Activated CD8-positive, alpha-beta T cell treated with anti-CD3 and anti-CD28 coated beads for 36 hours (primary cell): Measurements from ENCODE around the gene CLK2. TPM values are rescaled to one million over a fixed set of nuclear protein-coding genes. Genes with fewer than 3 reads are reported as not detected.
"Not testable (repeated sequence)": the region's sequence is repeated elsewhere in the genome, so short reads cannot be mapped to it uniquely, and the experiment has no call there.

Experiments
- ATAC-seq: fragments of 200-7000 bp; cut with Tn5 transposase; one replicate; pipeline ENCODE4 v1.10.0; 2021; ENCODE audit warnings: mild to moderate bottlenecking, moderate library complexity
- CTCF ChIA-PET: fragments of 350-600 bp; sonication (Branson Sonifier 250); formaldehyde crosslinking; loops from one replicate; lab custom pipeline; 2021; ENCODE audit warnings: antibody characterized with exemption; lab: Charles Lee
- POLR2A ChIA-PET: fragments of 350-600 bp; sonication (Branson Sonifier 250); formaldehyde crosslinking; loops from one replicate; lab custom pipeline; 2021; ENCODE audit warnings: antibody characterized with exemption; lab: Charles Lee
- DNase-seq: peaks from one replicate; pipeline ENCODE4 v3.0.0-alpha.2; 2020
- H3K27ac Mint-ChIP-seq: one replicate; pipeline ENCODE4 v1.8.0; 2021; ENCODE audit warnings: mild to moderate bottlenecking, mixed read lengths
- H3K27me3 Mint-ChIP-seq: one replicate; pipeline ENCODE4 v1.8.0; 2021; ENCODE audit warnings: mixed read lengths
- H3K36me3 Mint-ChIP-seq: one replicate; pipeline ENCODE4 v1.8.0; 2021; ENCODE audit warnings: low read depth, mixed read lengths
- H3K4me1 Mint-ChIP-seq: one replicate; pipeline ENCODE4 v1.8.0; 2021; ENCODE audit warnings: low read depth, mixed read lengths
- H3K4me3 Mint-ChIP-seq: one replicate; pipeline ENCODE4 v1.8.0; 2021; ENCODE audit warnings: mild to moderate bottlenecking, moderate library complexity, mixed read lengths
- H3K9me3 Mint-ChIP-seq: one replicate; pipeline ENCODE4 v1.8.0; 2021; ENCODE audit warnings: mixed read lengths
- intact Hi-C: fragments of 100-400 bp; cut with micrococcal nuclease; formaldehyde crosslinking; loops from one replicate; pipeline ENCODE4 v1.10.0; 2022
- total RNA-seq, 2 experiments: library from RNA; stranded (reverse); gene quantifications; one replicate each; pipeline ENCODE4 v1.2.3, GENCODE V29; 2021
- TF ChIP-seq, protein P1 (sequence below): fragments of 200-600 bp; IDR thresholded peaks from one replicate; pipeline ENCODE4 v1.8.0; 2022; ENCODE audit warnings: antibody characterized with exemption, mild to moderate bottlenecking

Gene CLK2
- total RNA-seq, 2 experiments from 2014 or later, result 80.6 to 85.4 TPM

- DNase-seq, result no peak
- ATAC-seq, result no peak
- Mint-ChIP-seq H3K36me3 (peaks cover 6% of the 10 kb centered on the region), H3K27ac (no peak overlapping the region), H3K4me3 (no peak overlapping the region), H3K4me1 (peaks cover 39% of the 10 kb centered on the region), H3K27me3 (no peaks in the 10 kb centered on the region), H3K9me3 (no peaks in the 10 kb centered on the region)
- ChIA-PET POLR2A (interaction anchor here (1.0 to 1.6 kb wide), 4 partner anchors 14 to 49 kb away, joined by 3 to 7 read pairs (median 4); partner anchors contain the start of genes MTX1 and THBS3), CTCF (interaction anchor here (1.5 to 4.0 kb wide), 4 partner anchors 14 to 49 kb away, joined by 4 to 23 read pairs (median 17); partner anchors contain the start of genes KRTCAP2, THBS3 and TRIM46)
- intact Hi-C loops, result no loop called here
- TF ChIP-seq, protein P1, sequence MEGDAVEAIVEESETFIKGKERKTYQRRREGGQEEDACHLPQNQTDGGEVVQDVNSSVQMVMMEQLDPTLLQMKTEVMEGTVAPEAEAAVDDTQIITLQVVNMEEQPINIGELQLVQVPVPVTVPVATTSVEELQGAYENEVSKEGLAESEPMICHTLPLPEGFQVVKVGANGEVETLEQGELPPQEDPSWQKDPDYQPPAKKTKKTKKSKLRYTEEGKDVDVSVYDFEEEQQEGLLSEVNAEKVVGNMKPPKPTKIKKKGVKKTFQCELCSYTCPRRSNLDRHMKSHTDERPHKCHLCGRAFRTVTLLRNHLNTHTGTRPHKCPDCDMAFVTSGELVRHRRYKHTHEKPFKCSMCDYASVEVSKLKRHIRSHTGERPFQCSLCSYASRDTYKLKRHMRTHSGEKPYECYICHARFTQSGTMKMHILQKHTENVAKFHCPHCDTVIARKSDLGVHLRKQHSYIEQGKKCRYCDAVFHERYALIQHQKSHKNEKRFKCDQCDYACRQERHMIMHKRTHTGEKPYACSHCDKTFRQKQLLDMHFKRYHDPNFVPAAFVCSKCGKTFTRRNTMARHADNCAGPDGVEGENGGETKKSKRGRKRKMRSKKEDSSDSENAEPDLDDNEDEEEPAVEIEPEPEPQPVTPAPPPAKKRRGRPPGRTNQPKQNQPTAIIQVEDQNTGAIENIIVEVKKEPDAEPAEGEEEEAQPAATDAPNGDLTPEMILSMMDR, result no peak
Measured at GRCh38 chr1:155223047-155223446, 50.3 kb downstream of the CLK2 start.

DNA sequence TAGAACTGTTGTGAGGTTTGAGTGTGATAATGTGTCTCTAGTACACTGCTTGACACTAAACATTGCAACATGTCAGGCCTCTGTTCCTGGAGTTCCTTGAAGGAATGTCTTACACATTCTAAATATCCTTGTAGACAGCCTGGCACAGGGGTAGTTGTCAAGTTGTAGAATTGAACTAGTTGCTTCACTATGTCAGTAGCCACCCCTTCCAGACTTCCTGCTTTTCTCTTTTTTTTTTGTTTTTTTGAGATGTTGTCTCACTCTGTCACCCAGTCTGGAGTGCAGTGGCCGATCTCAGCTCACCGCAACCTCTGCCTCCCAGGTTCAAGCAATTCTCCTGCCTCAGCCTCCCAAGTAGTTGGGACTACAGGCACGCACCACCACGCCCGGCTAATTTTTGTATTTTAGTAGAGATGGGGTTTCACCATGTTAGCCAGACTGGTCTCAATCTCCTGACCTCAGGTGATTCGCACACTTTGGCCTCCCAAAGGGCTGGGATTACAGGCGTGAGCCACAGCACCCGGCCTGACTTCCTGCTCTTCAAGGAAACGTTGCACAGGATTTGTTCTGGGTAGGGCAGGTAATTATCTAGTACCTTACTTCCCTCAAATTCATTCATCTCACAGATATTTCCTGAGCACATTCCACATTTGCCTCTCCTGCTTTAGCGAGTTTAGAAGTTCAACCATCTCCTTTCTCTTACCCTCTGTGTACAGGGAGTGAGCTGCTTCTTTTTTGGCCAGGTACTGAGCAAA is 52.9 kb downstream of the CLK2 start:
- ChIA-PET POLR2A (interaction anchor here (1.2 kb wide), 1 partner anchor 27 kb away, joined by 3 read pairs; no protein-coding TSS in a partner anchor), CTCF (interaction anchor here (1.2 kb wide), 1 partner anchor 13 kb away, joined by 4 read pairs; the partner anchor contains the start of gene THBS3)
- H3K27me3 Mint-ChIP-seq, H3K27ac Mint-ChIP-seq, ATAC-seq, H3K9me3 Mint-ChIP-seq, H3K36me3 Mint-ChIP-seq, DNase-seq, H3K4me3 Mint-ChIP-seq, intact Hi-C loops: not testable (repeated sequence)
- H3K4me1 Mint-ChIP-seq, result peaks cover 24% of the 10 kb centered on the region

GRCh38 chr1:155219592-155220031 is 53.7 kb downstream of the CLK2 start:
- Mint-ChIP-seq H3K9me3 (no peaks in the 10 kb centered on the region), H3K27me3 (no peaks in the 10 kb centered on the region), H3K4me1 (peaks cover 18% of the 10 kb centered on the region), H3K27ac (peak overlapping the region; percentile 49), H3K4me3 (no peak overlapping the region), H3K36me3 (peaks cover 3% of the 10 kb centered on the region)
- ChIA-PET CTCF (interaction anchor here (0.8 to 1.5 kb wide), 4 partner anchors 13 to 44 kb away, joined by 3 to 5 read pairs (median 4); no protein-coding TSS in a partner anchor), POLR2A (interaction anchor here (0.7 to 1.2 kb wide), 4 partner anchors 10 to 26 kb away, joined by 3 to 5 read pairs (median 4); partner anchors contain the start of gene THBS3)
- ATAC-seq (peak; percentile 30), DNase-seq (no peak)
- TF ChIP-seq, protein P1, result no peak
- intact Hi-C loops, result no loop called here

DNA sequence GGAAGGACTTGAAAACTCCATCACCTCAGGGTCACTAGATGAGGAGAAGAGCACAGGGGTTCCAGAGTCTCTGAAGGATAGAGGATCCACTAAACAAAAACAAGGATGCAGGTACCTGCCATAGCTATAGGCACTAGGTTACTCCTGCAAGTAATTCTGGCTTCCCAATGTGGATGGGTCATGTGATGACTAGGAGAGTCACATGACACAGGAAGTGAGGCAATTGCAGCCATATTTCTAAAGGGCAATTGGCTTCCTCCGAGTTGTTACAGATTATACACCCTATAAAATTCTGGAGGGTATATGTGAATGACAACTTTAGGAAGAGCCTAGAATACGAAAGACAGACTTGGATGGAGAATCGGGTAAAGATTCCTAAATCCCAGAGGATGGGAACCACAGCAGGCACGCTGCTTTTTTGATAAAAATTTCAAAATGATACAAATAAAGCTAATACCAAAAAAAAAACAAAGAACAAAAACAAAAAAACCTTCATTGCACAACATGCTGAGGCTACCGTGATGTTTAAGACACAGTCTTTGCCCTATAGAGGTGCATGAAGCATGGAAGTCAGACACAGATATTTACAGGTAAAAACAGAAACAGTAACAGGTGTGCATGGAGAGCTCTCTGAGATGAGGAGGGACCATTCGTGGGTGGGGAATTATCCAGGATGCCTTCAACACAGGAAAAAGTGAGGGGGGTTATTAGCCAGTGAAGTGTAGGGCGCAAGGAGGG is 54.3 kb downstream of the CLK2 start:
- H3K27ac Mint-ChIP-seq, result peak overlapping the region; percentile 49
- TF ChIP-seq, protein P1, result no peak
- DNase-seq (peak; percentile 42), ATAC-seq (peak; percentile 32)
- H3K4me3 Mint-ChIP-seq, result no peak overlapping the region
- CTCF ChIA-PET, result interaction anchor here (0.7 to 1.5 kb wide), 6 partner anchors 12 to 103 kb away, joined by 3 to 5 read pairs (median 4); no protein-coding TSS in a partner anchor
- H3K36me3 Mint-ChIP-seq, result peaks cover 3% of the 10 kb centered on the region
- no peaks in the 10 kb centered on the region for H3K9me3 Mint-ChIP-seq
- intact Hi-C loops, result no loop called here
- POLR2A ChIA-PET, result interaction anchor here (0.7 to 1.2 kb wide), 5 partner anchors 9 to 26 kb away, joined by 3 to 5 read pairs (median 3); partner anchors contain the start of gene THBS3
- H3K27me3 Mint-ChIP-seq, result no peaks in the 10 kb centered on the region
- H3K4me1 Mint-ChIP-seq, result peaks cover 16% of the 10 kb centered on the region

GRCh38 chr1:155214702-155215101 is 58.6 kb downstream of the CLK2 start:
- H3K36me3 Mint-ChIP-seq, H3K9me3 Mint-ChIP-seq, CTCF ChIA-PET, H3K27me3 Mint-ChIP-seq, DNase-seq, POLR2A ChIA-PET, H3K4me3 Mint-ChIP-seq, intact Hi-C loops: not testable (repeated sequence)
- peaks cover 22% of the 10 kb centered on the region for H3K4me1 Mint-ChIP-seq
- ATAC-seq, result peak; percentile 34
- peak overlapping the region; percentile 0 for H3K27ac Mint-ChIP-seq

Other genes starting within 250 kb of the CLK2 start
- gene DCST2, start 239.7 kb downstream of the CLK2 start, total RNA-seq, result under 1 TPM; 0.20 to 0.36 TPM
- not detected for gene DCST1, start 239.7 kb downstream of the CLK2 start, total RNA-seq
- gene ADAM15, start 222.2 kb downstream of the CLK2 start, total RNA-seq, result 10 to 100 TPM; 36.4 to 37.2 TPM
- 1 to 10 TPM; 7.1 to 7.8 TPM for gene EFNA4, start 209.8 kb downstream of the CLK2 start, total RNA-seq
- gene EFNA3, start 194.7 kb downstream of the CLK2 start, total RNA-seq, result 1 to 10 TPM; 5.1 to 8.6 TPM
- under 1 TPM; 0.59 to 0.60 TPM for gene EFNA1, start 145.6 kb downstream of the CLK2 start, total RNA-seq
- gene SLC50A1, start 137.7 kb downstream of the CLK2 start, total RNA-seq, result 10 to 100 TPM; 59.7 to 64.0 TPM
- 10 to 100 TPM; 37.1 to 38.1 TPM for gene DPM3, start 133.0 kb downstream of the CLK2 start, total RNA-seq
- 100 to 1,000 TPM; 124 to 125 TPM for gene KRTCAP2, start 100.2 kb downstream of the CLK2 start, total RNA-seq
- 1 to 10 TPM; 5.8 to 6.1 TPM for gene TRIM46, start 99.7 kb downstream of the CLK2 start, total RNA-seq
- gene THBS3, start 65.6 kb downstream of the CLK2 start, total RNA-seq, result 10 to 100 TPM; 11.1 to 12.0 TPM
- 10 to 100 TPM; 59.2 to 61.0 TPM for gene MTX1, start 64.8 kb downstream of the CLK2 start, total RNA-seq
- 10 to 100 TPM; 41.1 to 42.2 TPM for gene ENTREP3, start 18.0 kb downstream of the CLK2 start, total RNA-seq
- 10 to 100 TPM; 81.3 to 97.2 TPM for gene SCAMP3, start 11.1 kb downstream of the CLK2 start, total RNA-seq
- gene HCN3, start 4.0 kb upstream of the CLK2 start, total RNA-seq, result 1 to 10 TPM; 1.5 TPM
- gene PKLR, start 27.9 kb upstream of the CLK2 start, total RNA-seq, result not detected
- gene FDPS, start 35.4 kb upstream of the CLK2 start, total RNA-seq, result 100 to 1,000 TPM; 293 to 316 TPM
- 10 to 100 TPM; 21.2 to 21.6 TPM for gene RUSC1, start 47.4 kb upstream of the CLK2 start, total RNA-seq